Mesenchymal stem cell (in vitro differentiated cells and primary cell): ENCODE measurements around the gene SLC38A6.
"Not testable (repeated sequence)": the region's sequence is repeated elsewhere in the genome, so short reads cannot be mapped to it uniquely, and the experiment has no call there.

Experiments
- DNase-seq: peaks from one replicate; pipeline ENCODE4 v3.0.0-alpha.2; 2013
- H2AFZ ChIP-seq: one replicate; pipeline ENCODE4 v1.6.1; 2013; ENCODE audit warnings: low read depth, mild to moderate bottlenecking, control low read depth, inconsistent platforms, low read length, moderate library complexity
- H2AK5ac ChIP-seq: 2 replicates; pipeline ENCODE4 v1.6.1; 2013; ENCODE audit warnings: low read length, moderate library complexity, mild to moderate bottlenecking, inconsistent platforms; ENCODE audit not compliant: severe bottlenecking
- H2BK120ac ChIP-seq: one replicate; pipeline ENCODE4 v1.6.1; 2013; ENCODE audit warnings: low read depth, mild to moderate bottlenecking, inconsistent platforms, low read length, moderate library complexity
- H2BK12ac ChIP-seq, 2 experiments: one replicate each; pipeline ENCODE4 v1.6.1; 2013; ENCODE audit warnings: inconsistent platforms in 2 of 2, low read length in 2 of 2, mild to moderate bottlenecking in 2 of 2, moderate library complexity in 2 of 2, control low read depth in 1 of 2
- H2BK15ac ChIP-seq: one replicate; pipeline ENCODE4 v1.6.1; 2013; ENCODE audit warnings: mild to moderate bottlenecking, low read depth, inconsistent platforms; ENCODE audit not compliant: poor library complexity, severe bottlenecking
- H2BK5ac ChIP-seq: 2 replicates; pipeline ENCODE4 v1.6.1; 2013; ENCODE audit warnings: low read depth, mild to moderate bottlenecking, low read length, control low read depth, inconsistent platforms; ENCODE audit not compliant: poor library complexity, severe bottlenecking
- H3K14ac ChIP-seq, 2 experiments: one replicate each; pipeline ENCODE4 v1.6.1; 2013; ENCODE audit warnings: inconsistent platforms in 2 of 2, low read length in 2 of 2, control low read depth in 1 of 2, mild to moderate bottlenecking in 1 of 2, moderate library complexity in 1 of 2
- H3K18ac ChIP-seq, 2 experiments: one replicate each; pipeline ENCODE4 v1.6.1; 2013; ENCODE audit warnings: inconsistent platforms in 2 of 2, low read length in 2 of 2, control low read depth in 1 of 2, low read depth in 1 of 2, mild to moderate bottlenecking in 1 of 2
- H3K23ac ChIP-seq, 2 experiments: one replicate each; pipeline ENCODE4 v1.6.1; 2013; ENCODE audit warnings: inconsistent platforms in 2 of 2, low read length in 2 of 2, mild to moderate bottlenecking in 2 of 2, moderate library complexity in 2 of 2, control low read depth in 1 of 2
- H3K27ac ChIP-seq: 2 replicates; pipeline ENCODE4 v1.5.1; 2013; ENCODE audit warnings: mild to moderate bottlenecking, moderate library complexity, low read length, control low read depth, inconsistent platforms; ENCODE audit not compliant: poor library complexity, severe bottlenecking
- H3K27me3 ChIP-seq, 2 experiments: 2 replicates each; pipeline versions ENCODE4 v1.6.1 to v1.7.0; 2013; ENCODE audit warnings: low read length in 2 of 2, mild to moderate bottlenecking in 2 of 2, moderate library complexity in 2 of 2, control low read depth in 1 of 2, inconsistent platforms in 1 of 2; ENCODE audit not compliant: control insufficient read depth in 1 of 2, insufficient read depth in 1 of 2
- H3K36me3 ChIP-seq, 2 experiments: 2 replicates each; pipeline versions ENCODE4 v1.6.1 to v1.7.0; 2013; ENCODE audit warnings: low read length in 2 of 2, control low read depth in 1 of 2, inconsistent platforms in 1 of 2, low read depth in 1 of 2, mild to moderate bottlenecking in 1 of 2; ENCODE audit not compliant: insufficient read depth in 2 of 2, control insufficient read depth in 1 of 2
- H3K4ac ChIP-seq, 2 experiments: one replicate each; pipeline ENCODE4 v1.6.1; 2013; ENCODE audit warnings: inconsistent platforms in 2 of 2, low read length in 2 of 2, mild to moderate bottlenecking in 2 of 2, moderate library complexity in 2 of 2, control low read depth in 1 of 2, low read depth in 1 of 2
- H3K4me1 ChIP-seq: 2 replicates; pipeline ENCODE4 v1.6.1; 2013; ENCODE audit warnings: low read depth, low read length, control low read depth; ENCODE audit not compliant: control insufficient read depth, insufficient read depth
- H3K4me2 ChIP-seq: 2 replicates; pipeline ENCODE4 v1.6.1; 2013; ENCODE audit warnings: low read length, mild to moderate bottlenecking, inconsistent platforms; ENCODE audit not compliant: poor library complexity, severe bottlenecking
- H3K4me3 ChIP-seq, 2 experiments: 2 replicates each; pipeline versions ENCODE4 v1.5.1 to v1.7.0; 2013; ENCODE audit warnings: low read length in 2 of 2, mild to moderate bottlenecking in 2 of 2, control low read depth in 1 of 2, low read depth in 1 of 2; ENCODE audit not compliant: insufficient read depth in 1 of 2
- H3K79me1 ChIP-seq: replicated peaks from 2 replicates; pipeline ENCODE4 v1.6.1; 2013; ENCODE audit warnings: mild to moderate bottlenecking, control low read depth, low read length, inconsistent platforms; ENCODE audit not compliant: poor library complexity, severe bottlenecking
- H3K9ac ChIP-seq: 2 replicates; pipeline ENCODE4 v1.7.0; 2013; ENCODE audit warnings: mild to moderate bottlenecking, low read length, moderate library complexity
- H3K9me3 ChIP-seq: 2 replicates; pipeline ENCODE4 v1.7.0; 2013; ENCODE audit warnings: mild to moderate bottlenecking, low read length; ENCODE audit not compliant: control insufficient read depth
- H4K8ac ChIP-seq: one replicate; pipeline ENCODE4 v1.6.1; 2013; ENCODE audit warnings: inconsistent platforms, mild to moderate bottlenecking, low read length, moderate library complexity
- H4K91ac ChIP-seq: one replicate; pipeline ENCODE4 v1.6.1; 2013; ENCODE audit warnings: mild to moderate bottlenecking, low read length, inconsistent platforms
- WGBS: methylation state at CpG from one replicate; pipeline ENCODE4 v1.1.7; 2013; ENCODE audit warnings: mixed read lengths; 5-methylcytosine and 5-hydroxymethylcytosine counted together

The SLC38A6 gene

DNA sequence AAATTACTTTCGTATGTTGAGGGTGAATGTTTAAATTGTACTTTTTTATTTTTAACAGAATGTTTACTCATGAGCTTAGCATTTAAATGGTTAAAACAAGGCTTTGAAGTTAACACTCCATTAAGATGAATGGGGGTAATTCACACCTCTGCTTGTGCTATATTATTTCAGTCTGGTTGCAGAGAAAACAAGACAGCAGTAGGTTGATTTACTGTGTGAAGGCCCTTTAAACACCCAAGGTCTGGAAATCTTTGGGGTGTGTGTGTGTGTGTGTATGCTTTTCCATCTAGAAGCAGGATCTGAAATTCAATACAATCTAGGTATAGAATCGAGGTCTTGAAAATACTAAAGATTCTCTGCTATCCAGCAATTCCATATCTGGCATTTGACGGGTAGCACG, 83.8 kb downstream of the SLC38A6 start:
- Histone ChIP-seq H2BK12ac (no peak overlapping the region), H3K14ac (no peak overlapping the region), H3K4me1 (no peaks in the 10 kb centered on the region), H2BK120ac (no peak overlapping the region), H3K9me3 (no peaks in the 10 kb centered on the region), H3K9ac (no peak overlapping the region), H3K4ac (no peak overlapping the region), H3K18ac (no peak overlapping the region), H2AFZ (no peak overlapping the region), H3K23ac (no peak overlapping the region), H3K27ac (no peak overlapping the region), H2BK5ac (no peak overlapping the region), H3K27me3 (no peaks in the 10 kb centered on the region), H3K4me3 (no peak overlapping the region), H3K36me3 (peaks cover 0 to 68% of the 10 kb centered on the region in 2 experiments), H2AK5ac (no peak overlapping the region), H2BK15ac (no peak overlapping the region), H3K79me1 (peaks cover 3% of the 10 kb centered on the region), H4K8ac (no peak overlapping the region), H3K4me2 (no peak overlapping the region), H4K91ac (no peak overlapping the region)
- no peak for DNase-seq
- 93% methylated on average over 3 of the region's 4 CpGs for WGBS

DNA sequence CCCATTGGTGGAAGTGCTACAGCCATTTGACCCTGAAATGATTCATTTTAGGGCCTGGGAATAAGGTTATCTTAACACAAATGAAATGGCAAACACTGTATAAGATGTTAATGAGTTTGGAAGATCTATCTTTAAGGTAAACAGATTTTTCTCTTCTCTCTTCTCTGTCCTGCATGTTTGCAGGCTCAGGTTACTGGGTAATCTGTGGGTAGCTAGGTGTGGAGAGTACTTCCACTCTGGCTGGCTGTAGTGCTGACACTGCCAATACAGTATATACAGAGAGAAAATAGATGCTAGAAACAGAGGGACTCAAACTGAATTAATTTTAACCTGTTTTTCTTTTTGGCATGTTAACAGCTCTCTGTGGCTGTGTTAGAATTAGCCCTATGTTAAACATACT, 84.6 kb downstream of the SLC38A6 start:
- Histone ChIP-seq H2BK120ac (no peak overlapping the region), H4K8ac (no peak overlapping the region), H3K27me3 (no peaks in the 10 kb centered on the region), H3K4ac (no peak overlapping the region), H3K18ac (no peak overlapping the region), H3K4me2 (no peak overlapping the region), H4K91ac (no peak overlapping the region), H3K27ac (no peak overlapping the region), H3K9ac (no peak overlapping the region), H3K36me3 (peaks cover 0 to 76% of the 10 kb centered on the region in 2 experiments), H3K4me1 (no peaks in the 10 kb centered on the region), H3K79me1 (peaks cover 3% of the 10 kb centered on the region), H3K4me3 (no peak overlapping the region), H2BK12ac (no peak overlapping the region), H3K14ac (no peak overlapping the region), H2BK5ac (no peak overlapping the region), H3K9me3 (no peaks in the 10 kb centered on the region), H2AK5ac (no peak overlapping the region), H2BK15ac (no peak overlapping the region), H3K23ac (no peak overlapping the region), H2AFZ (no peak overlapping the region)
- DNase-seq, result no peak

DNA sequence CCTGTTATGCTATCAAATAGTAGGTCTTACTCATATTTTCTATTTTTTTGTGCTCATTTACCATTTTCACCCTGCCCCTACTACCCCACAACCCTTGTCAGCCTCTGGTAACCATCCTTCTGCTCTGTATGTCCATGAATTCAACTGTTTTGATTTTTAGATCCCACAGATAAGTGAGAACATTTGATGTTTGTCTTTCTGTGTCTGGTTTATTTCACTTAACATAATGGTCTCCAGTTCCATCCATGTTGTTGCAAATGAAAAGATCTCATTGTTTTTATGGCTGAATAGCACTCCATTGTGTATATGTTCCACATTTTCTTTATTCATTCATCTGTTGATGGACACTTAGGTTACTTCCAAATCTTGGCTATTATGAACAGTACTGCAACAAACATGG, 91.4 kb downstream of the SLC38A6 start:
- not testable (repeated sequence) for H4K8ac ChIP-seq, H3K9me3 ChIP-seq, H3K79me1 ChIP-seq, H3K27me3 ChIP-seq, H2AFZ ChIP-seq, H2AK5ac ChIP-seq, DNase-seq, H3K4ac ChIP-seq, H3K4me2 ChIP-seq, H3K14ac ChIP-seq, H2BK5ac ChIP-seq, H2BK12ac ChIP-seq, H3K23ac ChIP-seq, H3K4me3 ChIP-seq, H2BK15ac ChIP-seq, H2BK120ac ChIP-seq, H3K4me1 ChIP-seq, H3K27ac ChIP-seq, H3K9ac ChIP-seq, H4K91ac ChIP-seq, H3K18ac ChIP-seq
- peaks cover 3 to 48% of the 10 kb centered on the region in 2 experiments for H3K36me3 ChIP-seq

DNA sequence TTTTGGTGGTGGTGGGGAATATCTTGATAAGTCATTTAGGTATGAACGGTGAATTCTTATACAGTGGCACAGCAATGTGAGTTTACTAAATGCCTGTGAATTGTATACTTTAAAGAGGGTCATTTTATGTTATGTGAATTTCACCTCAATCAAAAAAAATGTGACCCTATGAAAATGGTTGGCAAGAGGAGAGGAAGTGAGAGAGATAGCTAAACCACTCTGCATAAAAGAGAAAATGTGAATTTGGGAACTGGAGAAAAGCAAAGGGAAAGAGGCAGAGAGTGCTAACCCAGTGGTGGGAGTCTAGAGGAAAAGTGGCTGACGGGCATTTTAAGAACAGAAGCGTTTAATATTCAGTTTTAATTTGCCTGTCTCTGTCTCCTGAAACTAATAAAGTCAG, 93.8 kb downstream of the SLC38A6 start:
- no peak overlapping the region for H3K4me3 ChIP-seq
- no peak overlapping the region for H2AFZ ChIP-seq
- no peak for DNase-seq
- H3K4me2 ChIP-seq, result no peak overlapping the region
- no peak overlapping the region for H2BK5ac ChIP-seq
- 100% methylated on average over 3 of the region's 3 CpGs for WGBS
- no peaks in the 10 kb centered on the region for H3K9me3 ChIP-seq
- H4K91ac ChIP-seq, result no peak overlapping the region
- H3K36me3 ChIP-seq, result peaks cover 3 to 35% of the 10 kb centered on the region in 2 experiments
- no peak overlapping the region for H2BK120ac ChIP-seq
- no peak overlapping the region for H3K27ac ChIP-seq
- no peak overlapping the region for H3K14ac ChIP-seq
- no peaks in the 10 kb centered on the region for H3K27me3 ChIP-seq
- H4K8ac ChIP-seq, result no peak overlapping the region
- H3K79me1 ChIP-seq, result peaks cover 3% of the 10 kb centered on the region
- no peak overlapping the region for H3K18ac ChIP-seq
- H2BK15ac ChIP-seq, result no peak overlapping the region
- no peaks in the 10 kb centered on the region for H3K4me1 ChIP-seq
- no peak overlapping the region for H2BK12ac ChIP-seq
- no peak overlapping the region for H3K23ac ChIP-seq
- no peak overlapping the region for H3K4ac ChIP-seq
- no peak overlapping the region for H2AK5ac ChIP-seq
- no peak overlapping the region for H3K9ac ChIP-seq
